RWPE2 (cell line): Measurements from ENCODE around the gene CWH43.
"Not testable (repeated sequence)": the region's sequence is repeated elsewhere in the genome, so short reads cannot be mapped to it uniquely, and the experiment has no call there.

ENCODE experiments used
- ATAC-seq: fragments of 200-7000 bp; cut with Tn5 transposase; 3 replicates; pipeline ENCODE4 v1.9.1; 2021; ENCODE audit warnings: low read depth
- DNase-seq: peaks from one replicate; pipeline ENCODE4 v3.0.0-alpha.2; 2020; ENCODE audit warnings: low spot score
- H3K27ac ChIP-seq: fragments of 450-650 bp; 2 replicates; pipeline ENCODE4 v1.5.1; 2017; ENCODE audit warnings: mild to moderate bottlenecking; ENCODE audit not compliant: poor library complexity, severe bottlenecking
- H3K27me3 ChIP-seq: fragments of 250-450 bp; sonication (Bioruptor Pico); 2 replicates; pipeline ENCODE4 v1.5.1; 2021; ENCODE audit warnings: mild to moderate bottlenecking, moderate library complexity; ENCODE audit not compliant: insufficient read depth, poor library complexity, severe bottlenecking
- H3K36me3 ChIP-seq: fragments of 250-450 bp; sonication (Bioruptor Pico); 2 replicates; pipeline ENCODE4 v1.5.1; 2020; ENCODE audit warnings: low read depth, mild to moderate bottlenecking, moderate library complexity
- H3K4me1 ChIP-seq: fragments of 250-450 bp; sonication (Bioruptor Pico); 2 replicates; pipeline ENCODE4 v1.5.1; 2021; ENCODE audit warnings: mild to moderate bottlenecking, moderate library complexity; ENCODE audit not compliant: insufficient read depth, poor library complexity, severe bottlenecking
- H3K4me3 ChIP-seq: fragments of 250-450 bp; sonication (Bioruptor Pico); 2 replicates; pipeline ENCODE4 v1.5.1; 2021; ENCODE audit warnings: mild to moderate bottlenecking, moderate library complexity; ENCODE audit not compliant: severe bottlenecking
- H3K9me3 ChIP-seq: fragments of 250-450 bp; sonication (Bioruptor Pico); 2 replicates; pipeline ENCODE4 v1.5.1; 2021; ENCODE audit warnings: mild to moderate bottlenecking, moderate library complexity; ENCODE audit not compliant: severe bottlenecking
- CTCF ChIP-seq: fragments of 450-650 bp; IDR thresholded peaks from one replicate; pipeline ENCODE4 v1.5.1; 2017; ENCODE audit warnings: mild to moderate bottlenecking, moderate library complexity; ENCODE audit not compliant: poor library complexity, severe bottlenecking

Gene CWH43

GRCh38 chr4:49036528-49036927 is 50.5 kb downstream of the CWH43 start:
- no peaks in the 10 kb centered on the region for H3K4me1 ChIP-seq
- ATAC-seq (no peak), DNase-seq (no peak)
- no peak overlapping the region for H3K27ac ChIP-seq
- no peak overlapping the region for H3K4me3 ChIP-seq
- H3K9me3 ChIP-seq, result no peaks in the 10 kb centered on the region
- peaks cover 16% of the 10 kb centered on the region for H3K27me3 ChIP-seq
- TF ChIP-seq CTCF, result no peak
- no peaks in the 10 kb centered on the region for H3K36me3 ChIP-seq

GRCh38 chr4:49044270-49044669 is 58.2 kb downstream of the CWH43 start:
- H3K36me3 ChIP-seq, result no peaks in the 10 kb centered on the region
- H3K27me3 ChIP-seq, result no peaks in the 10 kb centered on the region
- H3K9me3 ChIP-seq, result no peaks in the 10 kb centered on the region
- TF ChIP-seq CTCF, result no peak
- H3K4me3 ChIP-seq, result no peak overlapping the region
- DNase-seq, result no peak
- ATAC-seq, result peak; percentile 61
- H3K27ac ChIP-seq, result no peak overlapping the region
- no peaks in the 10 kb centered on the region for H3K4me1 ChIP-seq

- no peaks in the 10 kb centered on the region for H3K27me3 ChIP-seq
- ATAC-seq (no peak), DNase-seq (no peak)
- H3K4me3 ChIP-seq, result no peak overlapping the region
- H3K4me1 ChIP-seq, result no peaks in the 10 kb centered on the region
- H3K36me3 ChIP-seq, result no peaks in the 10 kb centered on the region
- no peak overlapping the region for H3K27ac ChIP-seq
- peaks cover 6% of the 10 kb centered on the region for H3K9me3 ChIP-seq
- TF ChIP-seq CTCF, result no peak
Observed at GRCh38 chr4:49058306-49058705, 72.2 kb downstream of the CWH43 start.

- Histone ChIP-seq H3K36me3 (no peaks in the 10 kb centered on the region), H3K27ac (no peak overlapping the region), H3K4me1 (no peaks in the 10 kb centered on the region), H3K9me3 (no peaks in the 10 kb centered on the region), H3K27me3 (no peaks in the 10 kb centered on the region), H3K4me3 (no peak overlapping the region)
- DNase-seq (no peak), ATAC-seq (no peak)
- no peak for TF ChIP-seq CTCF
Observed at GRCh38 chr4:49063670-49064069, 77.6 kb downstream of the CWH43 start.

- H3K4me1 ChIP-seq, H3K27me3 ChIP-seq, H3K27ac ChIP-seq, DNase-seq, H3K36me3 ChIP-seq, H3K9me3 ChIP-seq, ATAC-seq, H3K4me3 ChIP-seq: not testable (repeated sequence)
Observed at GRCh38 chr4:49072196-49072595, 86.1 kb downstream of the CWH43 start.

GRCh38 chr4:49091883-49092282 is 105.8 kb downstream of the CWH43 start:
- not testable (repeated sequence) for H3K27me3 ChIP-seq, H3K9me3 ChIP-seq, H3K4me3 ChIP-seq, H3K36me3 ChIP-seq, DNase-seq, H3K27ac ChIP-seq, H3K4me1 ChIP-seq
- peak; percentile 12; the same call in 1 of the 3 replicates for ATAC-seq

GRCh38 chr4:49092608-49093135 is 106.6 kb downstream of the CWH43 start:
- DNase-seq, H3K9me3 ChIP-seq, H3K27ac ChIP-seq, H3K4me1 ChIP-seq, H3K36me3 ChIP-seq, H3K4me3 ChIP-seq, H3K27me3 ChIP-seq: not testable (repeated sequence)
- ATAC-seq, result peak; percentile 51; the same call in 2 of the 3 replicates

- H3K36me3 ChIP-seq, H3K9me3 ChIP-seq, H3K27ac ChIP-seq, H3K27me3 ChIP-seq, H3K4me3 ChIP-seq, H3K4me1 ChIP-seq, ATAC-seq, DNase-seq: not testable (repeated sequence)
Observed at GRCh38 chr4:49096215-49096614, 110.1 kb downstream of the CWH43 start.
